GM23338 (cell line): ENCODE results near the gene NID1. TPM values are rescaled to one million over a fixed set of nuclear protein-coding genes. Genes with fewer than 3 reads are reported as not detected.

Experiments used
- ATAC-seq: fragments of 200-7000 bp; cut with Tn5 transposase; 3 replicates; pipeline ENCODE4 v1.9.1; 2020
- DNase-seq: peaks from one replicate; pipeline ENCODE4 v3.0.0-alpha.2; 2015; ENCODE audit warnings: low spot score
- H2AFZ ChIP-seq: fragments of 200-600 bp; sonication (generic); 2 replicates; pipeline ENCODE4 v1.8.0; 2016; ENCODE audit warnings: antibody characterized with exemption, mild to moderate bottlenecking, moderate library complexity
- H3F3A ChIP-seq: fragments of 200-600 bp; sonication (generic); replicated peaks from 2 replicates; pipeline ENCODE4 v1.8.0; 2017; ENCODE audit warnings: antibody characterized with exemption, mixed run types, low read depth
- H3K27ac ChIP-seq: fragments of 200-600 bp; sonication (generic); 2 replicates; pipeline ENCODE4 v1.6.1; 2016; ENCODE audit warnings: low read depth
- H3K27me3 ChIP-seq: fragments of 200-600 bp; sonication (generic); 2 replicates; pipeline ENCODE4 v1.8.0; 2016; ENCODE audit warnings: mild to moderate bottlenecking, mixed run types, moderate library complexity; ENCODE audit not compliant: insufficient read depth
- H3K36me3 ChIP-seq: fragments of 200-600 bp; sonication (generic); 2 replicates; pipeline ENCODE4 v1.8.0; 2016; ENCODE audit warnings: mild to moderate bottlenecking; ENCODE audit not compliant: insufficient read depth
- H3K4me1 ChIP-seq: fragments of 200-600 bp; sonication (generic); 2 replicates; pipeline ENCODE4 v1.8.0; 2016; ENCODE audit warnings: mild to moderate bottlenecking, moderate library complexity; ENCODE audit not compliant: insufficient read depth
- H3K4me2 ChIP-seq: fragments of 200-600 bp; sonication (generic); 2 replicates; pipeline ENCODE4 v1.7.1; 2017; ENCODE audit warnings: mixed run types
- H3K4me3 ChIP-seq: fragments of 200-600 bp; sonication (generic); 2 replicates; pipeline ENCODE4 v1.6.1; 2016; ENCODE audit warnings: mixed run types
- H3K79me2 ChIP-seq: fragments of 200-600 bp; sonication (generic); replicated peaks from 2 replicates; pipeline ENCODE4 v1.8.0; 2017; ENCODE audit warnings: mild to moderate bottlenecking; ENCODE audit not compliant: insufficient read depth
- H3K9me2 ChIP-seq: fragments of 200-600 bp; sonication (generic); 2 replicates; pipeline ENCODE4 v1.8.0; 2017; ENCODE audit not compliant: insufficient read depth
- H4K20me1 ChIP-seq: fragments of 200-600 bp; sonication (generic); replicated peaks from 2 replicates; pipeline ENCODE4 v1.8.0; 2017; ENCODE audit warnings: mild to moderate bottlenecking; ENCODE audit not compliant: insufficient read depth
- H3K27ac Mint-ChIP-seq: 2 replicates; pipeline ENCODE4 v1.8.0; 2020; ENCODE audit warnings: inconsistent platforms, mild to moderate bottlenecking, moderate library complexity, mixed read lengths
- H3K27me3 Mint-ChIP-seq: 3 replicates; pipeline ENCODE4 v1.8.0; 2022; ENCODE audit warnings: low read depth, mild to moderate bottlenecking, moderate library complexity, mixed read lengths, inconsistent platforms; ENCODE audit not compliant: insufficient read depth, poor library complexity
- H3K36me3 Mint-ChIP-seq: 3 replicates; pipeline ENCODE4 v1.8.0; 2021; ENCODE audit warnings: low read depth, mild to moderate bottlenecking, inconsistent platforms, moderate library complexity, mixed read lengths
- H3K4me1 Mint-ChIP-seq: 3 replicates; pipeline ENCODE4 v1.8.0; 2020; ENCODE audit warnings: mild to moderate bottlenecking, inconsistent platforms, mixed read lengths
- H3K4me3 Mint-ChIP-seq: 3 replicates; pipeline ENCODE4 v1.8.0; 2021; ENCODE audit warnings: moderate library complexity, mild to moderate bottlenecking, inconsistent platforms, mixed read lengths
- H3K9me3 Mint-ChIP-seq: 3 replicates; pipeline ENCODE4 v1.8.0; 2020; ENCODE audit warnings: moderate library complexity, mild to moderate bottlenecking, inconsistent platforms, mixed read lengths
- CREB1 ChIP-seq: fragments of 250-450 bp; sonication (Bioruptor Pico); IDR thresholded peaks from 2 replicates; pipeline ENCODE4 v1.5.0; 2020; ENCODE audit warnings: low read depth, mild to moderate bottlenecking, moderate library complexity
- EZH2 ChIP-seq: fragments of 200-600 bp; sonication (generic); IDR thresholded peaks from one replicate; pipeline ENCODE4 v1.8.0; 2017; ENCODE audit warnings: antibody characterized with exemption, mild to moderate bottlenecking, low read depth; ENCODE audit not compliant: unreplicated experiment
- JUNB ChIP-seq: IDR thresholded peaks from one replicate; pipeline ENCODE4 v1.6.1; 2016; ENCODE audit warnings: antibody characterized with exemption; ENCODE audit not compliant: unreplicated experiment
- NANOG ChIP-seq: IDR thresholded peaks from 2 replicates; pipeline ENCODE4 v1.6.1; 2016; ENCODE audit warnings: antibody characterized with exemption, borderline replicate concordance
- REST ChIP-seq: IDR thresholded peaks from one replicate; pipeline ENCODE4 v1.6.1; 2018; ENCODE audit warnings: antibody characterized with exemption; ENCODE audit not compliant: unreplicated experiment
- ZNF114 ChIP-seq: fragments of 250-450 bp; sonication (Bioruptor Pico); IDR thresholded peaks from 2 replicates; pipeline ENCODE4 v1.5.0; 2020; ENCODE audit warnings: mild to moderate bottlenecking, moderate library complexity
- ZNF331 ChIP-seq: fragments of 250-450 bp; sonication (Bioruptor Pico); IDR thresholded peaks from 2 replicates; pipeline ENCODE4 v1.5.0; 2020; ENCODE audit warnings: low read depth, mild to moderate bottlenecking, moderate library complexity
- polyA plus RNA-seq: library from polyadenylated mRNA; unstranded; fragments of >200 nt; fragmentation: Nextera tagmentation; extraction: Ambion mirVana; gene quantifications from 2 replicates; pipeline ENCODE4 v1.2.1, GENCODE V29; 2016
- total RNA-seq: library from RNA; depleted of rRNA; stranded (reverse); fragments of >200 nt; shearing (Covaris generic); gene quantifications from 2 replicates; pipeline ENCODE4 v1.2.3, GENCODE V29; 2014
- TF ChIP-seq, protein P1 (sequence below): IDR thresholded peaks from 2 replicates; pipeline ENCODE4 v1.6.1; 2016; ENCODE audit warnings: antibody characterized with exemption

NID1 gene
- total and polyA plus RNA-seq, 2 experiments from 2014 or later: 7.1 to 32.5 TPM

DNA sequence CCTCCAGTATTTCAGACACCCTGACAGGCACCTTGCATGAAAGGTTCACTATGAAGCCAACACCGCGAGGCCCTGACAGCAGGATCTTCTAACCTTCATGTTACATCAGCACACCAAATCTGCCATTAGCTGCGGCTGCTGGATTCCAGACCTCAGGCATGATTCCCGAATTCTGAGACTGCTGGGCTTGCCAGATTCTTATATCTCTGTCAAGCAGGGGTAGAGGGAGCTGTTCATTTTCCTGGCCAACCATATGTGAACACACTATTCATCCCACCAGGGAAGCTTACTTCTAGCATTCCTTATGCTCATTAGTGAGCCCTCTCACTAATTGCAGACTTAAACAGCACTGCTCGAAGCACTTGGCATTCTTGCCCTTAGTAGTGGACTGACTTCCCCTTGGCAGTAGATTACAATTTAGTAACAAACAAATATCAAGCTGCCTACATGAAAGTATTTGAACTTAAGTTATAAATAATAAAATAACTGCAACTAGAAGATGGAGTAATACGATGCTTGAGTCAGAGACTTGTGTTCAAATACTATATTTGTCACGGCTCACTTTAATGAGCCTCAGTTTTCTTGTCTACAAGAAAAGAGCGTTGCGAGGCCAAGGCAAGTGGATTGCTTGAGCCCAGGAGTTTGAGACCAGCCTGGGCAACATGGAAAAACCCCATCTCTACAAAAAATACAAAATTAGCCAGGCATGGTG is 43.3 kb downstream of the NID1 start:
- H3K36me3 ChIP-seq: 0 out of 2 replicates have a peak, but pooled peaks cover 2% of the 10 kb centered on the region
- H3K9me2 ChIP-seq: no peaks in the 10 kb centered on the region
- no peaks in the 10 kb centered on the region; the same call in 1 of the 2 replicates for H4K20me1 ChIP-seq
- no peaks in the 10 kb centered on the region for H3K27me3 Mint-ChIP-seq
- H3K4me2 ChIP-seq: no peak overlapping the region
- peak overlapping the region; percentile 20; the same call in 1 of the 2 replicates for H3K27ac Mint-ChIP-seq
- H3K79me2 ChIP-seq: no peaks in the 10 kb centered on the region
- H3F3A ChIP-seq: no peaks in the 10 kb centered on the region
- H2AFZ ChIP-seq: no peak overlapping the region
- no peak for ATAC-seq
- H3K4me1 Mint-ChIP-seq: no peaks in the 10 kb centered on the region
- peaks cover 10% of the 10 kb centered on the region; the same call in 2 of the 3 replicates for H3K36me3 Mint-ChIP-seq
- H3K4me3 ChIP-seq: no peak overlapping the region
- no peaks in the 10 kb centered on the region for H3K9me3 Mint-ChIP-seq
- DNase-seq: no peak
- no peak for TF ChIP-seq ZNF114 (CRISPR knock-in tag)
- TF ChIP-seq, protein P1, sequence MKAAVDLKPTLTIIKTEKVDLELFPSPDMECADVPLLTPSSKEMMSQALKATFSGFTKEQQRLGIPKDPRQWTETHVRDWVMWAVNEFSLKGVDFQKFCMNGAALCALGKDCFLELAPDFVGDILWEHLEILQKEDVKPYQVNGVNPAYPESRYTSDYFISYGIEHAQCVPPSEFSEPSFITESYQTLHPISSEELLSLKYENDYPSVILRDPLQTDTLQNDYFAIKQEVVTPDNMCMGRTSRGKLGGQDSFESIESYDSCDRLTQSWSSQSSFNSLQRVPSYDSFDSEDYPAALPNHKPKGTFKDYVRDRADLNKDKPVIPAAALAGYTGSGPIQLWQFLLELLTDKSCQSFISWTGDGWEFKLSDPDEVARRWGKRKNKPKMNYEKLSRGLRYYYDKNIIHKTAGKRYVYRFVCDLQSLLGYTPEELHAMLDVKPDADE: no peak
- no peak for TF ChIP-seq NANOG
- no peak for TF ChIP-seq EZH2
- no peak for TF ChIP-seq JUNB
- no peak for TF ChIP-seq CREB1 (CRISPR knock-in tag)
- TF ChIP-seq ZNF331: no peak
- H3K4me3 Mint-ChIP-seq: no peak overlapping the region
- H3K27me3 ChIP-seq: no peaks in the 10 kb centered on the region
- H3K27ac ChIP-seq: no peak overlapping the region
- H3K4me1 ChIP-seq: no peaks in the 10 kb centered on the region

- Histone ChIP-seq H3K4me3 (no peak overlapping the region), H2AFZ (no peak overlapping the region), H3K36me3 (0 out of 2 replicates have a peak, but pooled peaks cover 2% of the 10 kb centered on the region), H3K9me2 (no peaks in the 10 kb centered on the region), H3F3A (no peaks in the 10 kb centered on the region), H3K4me1 (no peaks in the 10 kb centered on the region), H4K20me1 (no peaks in the 10 kb centered on the region; the same call in 1 of the 2 replicates), H3K27ac (no peak overlapping the region), H3K4me2 (no peak overlapping the region), H3K27me3 (no peaks in the 10 kb centered on the region), H3K79me2 (no peaks in the 10 kb centered on the region)
- H3K27me3 Mint-ChIP-seq: no peaks in the 10 kb centered on the region
- no peak overlapping the region for H3K4me3 Mint-ChIP-seq
- no peak for DNase-seq
- no peak overlapping the region for H3K27ac Mint-ChIP-seq
- ATAC-seq: no peak
- H3K4me1 Mint-ChIP-seq: no peaks in the 10 kb centered on the region; the same call in 2 of the 3 replicates
- no peaks in the 10 kb centered on the region for H3K9me3 Mint-ChIP-seq
- peaks cover 3% of the 10 kb centered on the region; the same call in 2 of the 3 replicates for H3K36me3 Mint-ChIP-seq
- no peak for TF ChIP-seq JUNB
- no peak for TF ChIP-seq REST
- no peak for TF ChIP-seq NANOG
- no peak for TF ChIP-seq CREB1 (CRISPR knock-in tag)
- no peak for TF ChIP-seq ZNF114 (CRISPR knock-in tag)
These were observed 44.3 kb downstream of the NID1 start for GRCh38 chr1:236020359-236021219.
